Immature natural killer cell (primary cell): Measurements from ENCODE around the gene LYRM9. TPM values are rescaled to one million over a fixed set of nuclear protein-coding genes. Genes with fewer than 3 reads are reported as not detected.
"Not testable (repeated sequence)": the region's sequence is repeated elsewhere in the genome, so short reads cannot be mapped to it uniquely, and the experiment has no call there.

Experiments used
- DNase-seq, 3 donors: peaks; one replicate each; pipeline ENCODE4 v3.0.0; 2022; ENCODE audit warnings: mixed read lengths in 1 of 3
- H3K27ac Mint-ChIP-seq, 6 donors: one replicate each; pipeline ENCODE4 v1.8.0; 2020; ENCODE audit warnings: mixed read lengths in 6 of 6, mild to moderate bottlenecking in 5 of 6, inconsistent platforms in 4 of 6, moderate library complexity in 3 of 6
- H3K27me3 Mint-ChIP-seq, 3 donors: one replicate each; pipeline ENCODE4 v1.8.0; 2020 to 2021; ENCODE audit warnings: low read depth in 3 of 3, mild to moderate bottlenecking in 3 of 3, mixed read lengths in 3 of 3, moderate library complexity in 3 of 3, inconsistent platforms in 1 of 3
- H3K36me3 Mint-ChIP-seq, 3 donors: one replicate each; pipeline ENCODE4 v1.8.0; 2020; ENCODE audit warnings: mixed read lengths in 3 of 3, inconsistent platforms in 2 of 3, mild to moderate bottlenecking in 2 of 3
- H3K4me1 Mint-ChIP-seq, 2 donors: one replicate each; pipeline ENCODE4 v1.8.0; 2020; ENCODE audit warnings: inconsistent platforms in 2 of 2, mild to moderate bottlenecking in 2 of 2, mixed read lengths in 2 of 2, moderate library complexity in 1 of 2
- H3K4me3 Mint-ChIP-seq, 5 donors: one replicate each; pipeline ENCODE4 v1.8.0; 2020; ENCODE audit warnings: mild to moderate bottlenecking in 5 of 5, mixed read lengths in 5 of 5, inconsistent platforms in 3 of 5, moderate library complexity in 3 of 5
- H3K9me3 Mint-ChIP-seq, 6 donors: one replicate each; pipeline ENCODE4 v1.8.0; 2020; ENCODE audit warnings: mild to moderate bottlenecking in 6 of 6, mixed read lengths in 6 of 6, inconsistent platforms in 4 of 6, moderate library complexity in 3 of 6
- polyA plus RNA-seq, 3 donors: library from polyadenylated mRNA; unstranded; fragments of 300-500 nt; fragmentation: Illumina TruSeq; gene quantifications; one replicate each; pipeline ENCODE4 v1.2.3, GENCODE V29; 2021

LYRM9 gene
- polyA plus RNA-seq, 3 donors from 2014 or later, result 9.2 to 11.1 (median 10.3) TPM

GRCh38 chr17:27836651-27837050 is 56.5 kb downstream of the LYRM9 start:
- no peaks in the 10 kb centered on the region for H3K36me3 Mint-ChIP-seq
- H3K27me3 Mint-ChIP-seq, result peaks cover 0 to 3% (median 2%) of the 10 kb centered on the region in 3 donors
- no peak for DNase-seq
- H3K27ac Mint-ChIP-seq, result no peak overlapping the region
- H3K9me3 Mint-ChIP-seq, result peaks cover 0 to 2% (median 0%) of the 10 kb centered on the region in 6 donors
- no peaks in the 10 kb centered on the region for H3K4me1 Mint-ChIP-seq
- H3K4me3 Mint-ChIP-seq, result no peak overlapping the region

DNA sequence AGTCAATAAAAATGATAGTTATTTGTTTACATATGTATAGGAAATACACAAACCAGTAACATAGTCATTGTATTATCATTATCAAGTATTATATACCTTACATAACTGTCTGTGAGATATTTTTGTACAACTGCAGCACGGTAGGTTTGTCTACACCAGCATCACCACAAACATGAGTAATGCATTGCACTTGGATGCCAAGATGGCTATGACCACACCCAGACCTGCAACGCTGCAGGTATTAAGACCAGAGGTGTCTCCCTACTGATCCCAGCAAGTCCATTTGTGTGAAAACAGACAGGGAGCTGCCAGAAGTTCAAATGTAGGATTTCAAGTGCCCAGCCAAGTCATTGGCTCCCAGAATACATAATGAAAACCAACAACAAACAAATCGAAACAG is 58.6 kb downstream of the LYRM9 start:
- no peak overlapping the region for H3K4me3 Mint-ChIP-seq
- H3K9me3 Mint-ChIP-seq, result peaks cover 0 to 2% (median 0%) of the 10 kb centered on the region in 6 donors
- H3K27me3 Mint-ChIP-seq, result peaks cover 0 to 3% (median 2%) of the 10 kb centered on the region in 3 donors

GRCh38 chr17:27832831-27833230 is 60.3 kb downstream of the LYRM9 start:
- no peaks in the 10 kb centered on the region for H3K4me1 Mint-ChIP-seq
- peaks cover 2 to 3% (median 2%) of the 10 kb centered on the region in 3 donors for H3K27me3 Mint-ChIP-seq
- H3K9me3 Mint-ChIP-seq, result peaks cover 0 to 2% (median 0%) of the 10 kb centered on the region in 6 donors
- no peak for DNase-seq
- H3K27ac Mint-ChIP-seq, result no peak overlapping the region
- no peaks in the 10 kb centered on the region for H3K36me3 Mint-ChIP-seq
- no peak overlapping the region for H3K4me3 Mint-ChIP-seq

More for the DNA sequence above, 58.6 kb downstream of the LYRM9 start:
- no peak for DNase-seq
- Mint-ChIP-seq H3K4me1 (no peaks in the 10 kb centered on the region), H3K36me3 (no peaks in the 10 kb centered on the region), H3K27ac (peak overlapping the region in 1 of 6 donors; percentile 22)

GRCh38 chr17:27829888-27830287 is 63.3 kb downstream of the LYRM9 start:
- H3K4me1 Mint-ChIP-seq, H3K36me3 Mint-ChIP-seq, H3K4me3 Mint-ChIP-seq, DNase-seq, H3K27me3 Mint-ChIP-seq, H3K9me3 Mint-ChIP-seq, H3K27ac Mint-ChIP-seq: not testable (repeated sequence)

GRCh38 chr17:27829143-27829711 is 63.9 kb downstream of the LYRM9 start:
- H3K4me1 Mint-ChIP-seq, H3K27ac Mint-ChIP-seq, H3K4me3 Mint-ChIP-seq, DNase-seq, H3K27me3 Mint-ChIP-seq, H3K9me3 Mint-ChIP-seq, H3K36me3 Mint-ChIP-seq: not testable (repeated sequence)

Other genes starting within 250 kb of the LYRM9 start
- gene NOS2, start 92.8 kb downstream of the LYRM9 start, polyA plus RNA-seq, result not detected
- gene NLK, start 149.3 kb upstream of the LYRM9 start, polyA plus RNA-seq, result 1 to 10 TPM in 2 of 3 donors, under 1 TPM in 1; 0.06 to 2.8 (median 2.3) TPM